GM19351 (cell line): ENCODE measurements around the gene GAB2.
A peak's percentile ranks its signal among the peaks of the same experiment; 100 is the strongest.
"Not testable (repeated sequence)": the region's sequence is repeated elsewhere in the genome, so short reads cannot be mapped to it uniquely, and the experiment has no call there.

Experiments
- ATAC-seq: cut with Tn5 transposase; IDR thresholded peaks from one replicate; pipeline ENCODE4 v1.9.1; 2021; ENCODE audit warnings: mild to moderate bottlenecking, moderate library complexity; ENCODE audit not compliant: unreplicated experiment

GAB2 gene

DNA sequence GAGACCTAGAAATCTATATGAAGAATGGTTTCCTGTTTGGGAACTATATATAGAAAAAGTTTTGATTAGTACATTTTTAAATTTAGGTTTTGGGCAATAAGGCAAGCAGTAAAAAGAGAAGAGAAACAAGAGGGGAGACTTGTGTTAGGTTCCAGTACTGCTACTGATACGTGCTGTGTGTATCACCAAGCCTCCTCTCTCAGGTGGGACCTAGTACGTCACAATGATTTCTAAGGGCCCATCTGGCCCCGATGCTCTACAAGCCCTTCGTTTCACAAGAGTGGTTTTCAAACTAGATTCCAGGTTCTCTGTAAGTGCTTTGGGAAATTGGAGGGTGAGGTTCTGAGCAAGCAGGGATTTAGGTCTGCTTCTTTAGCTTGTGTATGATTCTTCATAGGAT, 189.7 kb downstream of the GAB2 start:
- ATAC-seq = peak; percentile 61

DNA sequence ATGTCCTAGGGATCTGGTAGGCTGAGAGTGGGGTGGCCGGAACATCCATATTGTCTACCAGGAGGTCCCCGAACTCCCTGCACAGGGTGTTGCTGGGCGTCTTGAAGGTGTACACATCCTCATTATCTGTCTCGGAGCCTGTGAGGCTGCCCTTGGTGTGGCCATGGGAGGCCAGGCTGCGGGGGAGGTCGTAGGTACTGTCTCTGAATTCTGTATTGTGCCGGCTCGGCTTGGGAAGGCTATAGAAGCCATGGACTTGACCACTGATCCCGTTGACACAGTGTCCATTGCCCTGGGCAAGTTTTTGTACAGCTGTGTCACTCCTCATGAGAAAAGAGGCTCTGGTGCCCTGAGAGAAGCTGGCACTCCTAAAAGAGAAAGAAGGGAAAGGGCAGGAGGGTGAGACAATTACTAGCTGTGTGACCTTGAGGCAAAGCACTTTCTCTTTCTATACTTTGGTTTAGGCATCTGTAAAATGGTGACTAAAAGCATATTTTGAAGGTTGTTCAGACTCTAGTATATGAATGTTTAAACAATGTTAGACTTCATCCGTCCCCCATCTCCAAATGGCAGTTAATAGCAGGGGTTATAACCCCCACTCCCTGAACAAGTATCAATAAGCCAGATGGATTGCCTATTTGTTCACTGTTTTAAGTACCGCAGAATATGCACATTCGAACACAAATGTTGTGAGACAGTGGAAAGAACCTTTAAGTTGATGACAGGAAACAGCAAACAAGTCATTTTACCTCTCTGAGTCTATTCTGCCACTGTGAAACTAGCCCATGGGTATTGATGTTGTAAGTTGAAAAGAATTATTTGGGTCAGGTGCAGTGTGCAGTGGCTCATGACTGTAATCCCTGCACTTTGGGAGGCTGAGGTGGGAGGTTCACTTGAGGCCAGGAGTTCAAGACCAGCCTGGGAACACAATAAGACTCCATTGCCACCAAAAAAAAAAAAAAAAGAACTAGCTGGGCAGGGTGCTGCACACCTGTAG, 190.6 kb downstream of the GAB2 start:
- no peak for ATAC-seq

DNA sequence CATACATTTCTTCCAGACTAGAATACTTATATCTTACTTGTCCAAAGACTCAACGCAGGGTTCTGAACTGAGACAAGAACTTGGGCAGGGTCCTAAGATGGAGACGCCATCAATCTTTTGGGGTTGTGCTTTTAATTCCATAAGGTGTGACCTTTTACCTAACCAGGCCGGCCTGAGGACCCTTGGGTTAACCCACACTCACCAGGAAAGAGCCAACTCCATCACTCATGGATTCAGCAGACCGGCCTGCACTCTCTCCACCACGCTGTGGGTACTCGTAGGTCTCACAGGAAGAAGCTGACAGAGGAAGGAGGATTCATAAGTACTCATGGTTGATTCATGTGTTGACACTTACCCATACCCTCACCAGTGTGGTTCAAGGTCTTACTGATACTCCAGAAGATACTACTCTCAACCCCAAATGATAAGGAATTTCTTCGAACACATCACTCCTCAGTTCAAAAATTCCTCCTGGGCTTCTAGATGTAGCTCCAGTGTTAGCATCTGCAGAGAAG, 192.7 kb downstream of the GAB2 start:
- ATAC-seq = no peak

DNA sequence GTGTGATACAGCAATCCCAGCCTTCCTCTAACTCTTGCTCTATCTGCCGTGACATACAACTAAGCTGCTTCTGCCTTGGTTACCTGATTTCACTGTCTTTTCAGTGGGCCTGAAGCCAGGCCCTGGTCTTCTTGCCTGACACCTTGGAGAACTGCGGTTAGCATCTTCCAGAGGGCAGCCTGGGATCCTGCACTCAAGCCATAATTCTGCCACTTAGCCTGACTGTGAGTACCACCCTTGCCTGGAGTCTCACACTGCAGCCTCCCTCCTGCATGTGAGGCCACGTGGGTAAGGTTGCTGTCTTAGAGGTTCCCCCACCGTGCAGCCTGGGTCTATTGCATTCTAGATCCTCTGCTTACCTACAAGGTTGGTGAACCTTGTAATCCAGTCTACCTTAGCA, 193.1 kb downstream of the GAB2 start:
- ATAC-seq = no peak

DNA sequence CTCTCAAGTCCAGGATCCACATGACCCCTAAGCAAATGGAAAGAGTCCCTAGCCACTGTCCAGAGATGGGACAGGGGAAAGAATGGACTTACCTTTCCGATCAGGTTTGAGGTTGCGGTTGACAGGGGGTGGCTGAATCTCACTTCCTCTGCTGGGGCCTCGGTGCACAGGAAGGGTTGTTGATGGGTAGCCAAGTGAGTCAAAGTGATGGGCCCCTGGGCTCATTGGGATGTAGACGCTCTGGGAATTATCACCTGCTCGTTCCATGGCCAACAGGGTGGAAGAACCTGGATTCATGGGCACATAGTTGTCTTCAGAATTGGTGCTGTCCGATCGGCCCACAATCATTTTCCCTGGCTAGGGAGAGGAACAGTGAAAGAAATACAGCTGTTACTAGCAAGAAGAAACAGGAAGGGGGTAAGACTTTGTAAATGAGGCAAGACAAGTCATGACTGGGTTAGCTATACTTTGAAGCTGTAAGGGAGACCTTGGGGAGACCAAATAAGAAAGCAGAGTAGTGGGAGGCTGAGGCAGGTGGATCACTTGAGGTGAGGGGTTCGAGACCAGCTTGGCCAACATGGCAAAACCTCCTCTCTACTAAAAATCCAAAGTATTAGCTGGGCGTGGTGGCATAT, 194.2 kb downstream of the GAB2 start:
- peak; percentile 74 for ATAC-seq

DNA sequence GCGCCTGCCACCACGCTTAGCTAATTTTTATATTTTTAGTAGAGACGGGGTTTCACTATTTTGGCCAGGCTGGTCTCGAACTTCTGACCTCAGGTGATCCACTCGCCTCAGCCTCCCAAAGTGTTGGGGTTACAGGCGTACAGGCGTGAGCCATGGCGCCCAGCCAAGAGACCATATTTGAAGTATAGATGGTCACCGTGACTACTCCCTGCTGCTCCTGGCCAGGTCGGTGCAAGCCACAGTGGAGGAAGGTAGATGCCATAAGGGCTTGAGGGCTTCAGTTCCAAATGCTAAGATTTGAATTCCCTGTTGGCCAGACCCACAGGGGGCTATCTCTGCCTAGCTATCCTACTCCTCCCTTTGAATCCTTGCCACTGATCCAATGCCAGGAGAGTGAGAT, 194.9 kb downstream of the GAB2 start:
- not testable (repeated sequence) for ATAC-seq

DNA sequence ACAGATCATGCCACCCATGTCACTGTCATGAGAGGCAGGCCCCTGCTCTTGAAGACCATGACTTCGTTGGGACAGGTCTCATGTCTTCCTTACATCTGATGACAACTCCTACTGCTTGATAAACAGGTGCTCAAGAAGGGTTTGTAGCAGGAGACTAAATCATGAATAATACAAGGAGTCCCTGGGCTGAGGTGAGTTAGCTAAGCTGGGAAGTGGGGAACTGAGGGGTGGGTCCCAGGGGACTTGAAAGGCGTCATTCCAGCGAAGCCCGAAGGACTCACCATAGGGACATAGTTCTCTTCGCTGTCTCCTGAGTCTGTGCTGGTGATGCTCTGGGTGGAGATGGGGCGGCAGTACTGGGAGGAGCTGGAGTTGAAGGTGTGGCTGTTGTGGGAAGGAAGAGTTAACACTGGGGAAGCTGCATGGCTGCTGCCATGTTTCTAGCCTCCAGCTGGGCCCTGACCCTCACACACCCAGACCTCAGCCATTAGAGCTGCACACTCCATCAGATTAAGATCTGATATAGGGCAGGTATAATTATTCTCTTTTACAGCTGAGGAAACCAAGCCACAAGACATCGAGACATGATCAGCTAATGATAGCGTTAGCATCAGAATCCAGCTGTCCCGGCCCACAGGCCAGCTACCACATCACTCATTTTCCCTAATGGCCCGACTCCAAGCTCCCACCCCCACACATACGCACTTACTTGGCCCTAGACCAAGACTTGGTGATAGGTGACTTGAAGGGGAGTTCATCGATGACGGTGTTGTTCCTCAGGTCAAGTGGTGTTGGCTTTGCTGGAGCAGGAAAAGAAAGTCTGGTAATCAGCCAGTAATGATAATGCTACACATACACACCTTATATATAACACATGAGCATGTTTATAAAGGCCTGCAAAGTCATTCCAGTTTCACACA, 196.0 kb downstream of the GAB2 start:
- no peak for ATAC-seq

DNA sequence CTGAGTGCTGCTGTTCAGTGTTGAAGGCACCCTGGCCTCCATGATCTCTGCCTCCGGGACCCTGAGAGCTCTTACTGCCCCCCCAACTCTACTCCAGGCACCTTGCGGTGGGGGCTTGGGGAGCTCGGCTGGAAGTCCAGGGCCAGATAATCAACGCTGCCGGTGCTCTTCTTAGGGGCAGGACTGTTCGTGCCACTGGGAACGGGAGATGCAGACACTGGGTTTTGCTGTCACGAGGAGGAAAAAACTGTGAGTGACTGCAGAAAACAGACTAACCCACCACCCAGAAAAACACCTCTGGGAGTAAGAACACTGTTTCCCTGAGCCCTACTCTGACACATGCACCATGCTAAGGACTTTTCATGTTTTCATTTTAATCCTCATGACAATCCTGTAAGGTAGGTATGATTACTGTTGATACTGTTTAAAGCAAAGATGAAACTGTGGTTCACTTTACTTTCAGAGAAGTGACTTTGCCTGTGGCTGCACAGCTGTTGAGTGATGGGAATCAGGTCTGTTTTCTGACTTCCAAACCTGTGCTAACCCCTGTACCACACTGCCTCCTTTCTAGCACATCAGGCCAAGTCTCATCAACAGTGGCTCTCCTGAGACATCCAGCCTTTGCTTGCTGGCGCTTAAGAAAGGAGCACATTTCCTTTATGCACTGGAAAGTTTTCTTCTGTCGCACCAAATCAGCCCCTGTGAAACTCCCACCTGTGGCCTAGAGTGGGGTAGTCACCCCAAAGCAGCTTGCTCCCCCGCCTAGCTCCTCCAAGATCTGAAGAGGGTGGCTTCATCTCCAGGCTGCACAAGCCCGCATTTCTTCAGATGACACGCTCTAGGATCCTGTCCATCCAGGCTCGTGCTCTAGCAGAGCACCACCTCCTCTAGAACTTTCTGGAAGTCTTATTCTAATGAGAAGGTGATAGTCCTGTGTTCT, 197.1 kb downstream of the GAB2 start:
- no peak for ATAC-seq

DNA sequence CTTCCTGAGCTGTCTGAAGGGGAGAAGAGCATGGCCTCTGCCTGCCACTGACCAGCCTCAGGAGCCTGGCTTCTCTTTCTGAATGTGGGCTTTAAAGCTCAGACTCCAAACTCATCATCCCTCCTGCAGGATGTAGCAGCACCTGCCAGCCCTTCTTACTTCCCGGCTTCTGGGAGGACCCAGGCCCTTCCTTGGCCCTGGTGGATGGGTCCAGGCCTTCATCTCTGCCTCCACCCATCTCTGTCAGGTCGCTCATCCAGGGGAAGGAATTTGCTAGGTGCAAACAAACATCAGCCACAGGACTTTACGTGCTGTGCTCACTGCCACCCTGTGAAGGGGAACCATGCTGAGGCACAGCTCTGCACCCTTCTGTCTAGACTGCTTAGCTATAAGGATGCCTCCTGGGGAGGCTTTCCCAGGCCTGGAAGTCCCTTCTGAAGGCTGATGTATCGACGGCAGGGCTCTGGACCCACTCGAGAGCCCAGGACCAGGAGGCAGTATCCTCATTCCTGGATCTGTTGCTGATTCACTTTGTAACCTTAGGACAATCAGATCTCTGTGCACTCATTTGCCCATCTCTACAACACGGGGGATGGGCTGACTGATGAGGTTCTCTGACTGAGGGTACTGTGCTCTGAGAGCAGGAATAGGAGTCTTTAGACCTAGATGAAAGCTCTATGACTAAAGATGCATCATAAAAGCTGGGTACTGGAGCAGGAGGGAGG, 198.0 kb downstream of the GAB2 start:
- no peak for ATAC-seq

DNA sequence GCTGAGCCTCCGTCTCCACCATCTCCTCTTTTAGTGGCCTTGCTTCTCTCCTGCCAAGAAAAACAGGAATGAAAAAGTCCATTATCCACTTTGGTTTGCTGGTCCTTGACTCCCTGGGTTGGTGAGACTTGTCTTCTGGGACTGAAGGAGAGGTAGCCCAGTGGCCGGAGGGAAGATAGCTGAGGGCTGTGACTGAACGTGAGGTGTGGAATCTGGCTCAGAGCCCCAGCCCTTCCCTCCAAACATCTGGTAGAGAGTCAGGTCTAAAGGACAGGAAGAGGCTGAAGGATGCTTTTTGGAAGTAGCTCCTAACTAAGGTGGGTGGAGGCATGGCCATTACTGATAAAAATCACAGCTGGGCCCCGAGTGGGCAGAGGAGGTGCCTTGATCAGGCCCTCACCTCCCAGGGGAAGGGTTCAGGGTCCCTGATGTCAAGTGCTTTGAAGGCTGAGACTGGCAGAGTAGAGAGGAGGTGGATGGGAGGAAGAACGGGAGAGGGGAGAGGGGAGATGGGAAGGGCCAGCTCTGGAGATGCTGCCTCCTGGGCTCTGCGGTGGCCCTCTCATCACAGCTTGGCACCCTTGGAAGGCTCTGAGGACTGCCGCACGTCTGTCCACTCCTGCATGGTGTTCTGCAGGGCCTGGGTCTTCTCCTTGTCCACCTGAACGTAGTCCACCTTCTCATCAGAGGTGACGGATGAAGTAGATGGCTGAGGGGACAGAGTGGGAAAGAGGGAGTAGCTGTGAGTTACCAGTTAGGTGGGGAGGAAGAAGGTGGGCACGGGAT, 198.7 kb downstream of the GAB2 start:
- ATAC-seq = no peak

DNA sequence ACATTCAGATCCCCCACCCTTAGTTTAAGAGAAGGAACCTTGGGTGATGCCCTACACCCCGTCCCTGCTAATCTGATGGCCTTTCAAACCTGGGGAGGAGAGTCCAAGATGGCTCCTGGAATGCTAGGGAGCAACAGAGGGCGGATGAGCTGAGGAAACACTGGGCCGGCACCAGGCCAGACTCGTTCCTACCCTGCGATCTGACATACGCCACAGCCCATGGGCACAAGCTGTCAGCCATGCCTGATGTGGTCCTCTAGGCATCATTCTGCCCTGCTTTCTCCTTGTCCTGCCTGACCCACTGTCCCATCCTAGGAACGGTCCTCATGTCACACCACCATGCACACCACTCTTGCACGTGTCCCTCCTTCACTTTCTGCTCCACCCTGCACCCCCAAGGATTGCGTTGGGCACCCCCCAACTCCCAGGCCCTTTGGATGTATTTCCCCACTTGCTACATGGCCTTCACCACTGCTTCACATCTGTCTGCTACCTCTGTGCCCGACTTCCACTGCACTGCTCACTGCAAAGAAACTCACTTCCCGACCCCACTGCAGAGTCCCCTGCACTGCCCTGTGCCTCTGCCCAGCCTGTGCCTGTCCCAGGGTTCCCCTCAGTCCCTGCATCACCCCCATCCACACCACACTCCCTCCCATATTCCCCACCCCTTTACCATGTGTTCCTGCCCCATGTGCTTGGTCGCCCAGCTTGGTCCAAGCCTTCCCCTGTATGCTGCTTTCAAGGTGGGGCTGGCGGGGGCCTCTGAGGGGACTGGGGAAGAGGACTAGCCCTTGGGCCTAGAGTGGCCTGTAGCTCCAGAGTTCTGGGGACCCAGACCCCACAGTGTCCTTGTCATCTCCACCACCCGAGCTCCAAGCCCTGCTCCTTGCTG, 199.7 kb downstream of the GAB2 start:
- ATAC-seq = no peak

DNA sequence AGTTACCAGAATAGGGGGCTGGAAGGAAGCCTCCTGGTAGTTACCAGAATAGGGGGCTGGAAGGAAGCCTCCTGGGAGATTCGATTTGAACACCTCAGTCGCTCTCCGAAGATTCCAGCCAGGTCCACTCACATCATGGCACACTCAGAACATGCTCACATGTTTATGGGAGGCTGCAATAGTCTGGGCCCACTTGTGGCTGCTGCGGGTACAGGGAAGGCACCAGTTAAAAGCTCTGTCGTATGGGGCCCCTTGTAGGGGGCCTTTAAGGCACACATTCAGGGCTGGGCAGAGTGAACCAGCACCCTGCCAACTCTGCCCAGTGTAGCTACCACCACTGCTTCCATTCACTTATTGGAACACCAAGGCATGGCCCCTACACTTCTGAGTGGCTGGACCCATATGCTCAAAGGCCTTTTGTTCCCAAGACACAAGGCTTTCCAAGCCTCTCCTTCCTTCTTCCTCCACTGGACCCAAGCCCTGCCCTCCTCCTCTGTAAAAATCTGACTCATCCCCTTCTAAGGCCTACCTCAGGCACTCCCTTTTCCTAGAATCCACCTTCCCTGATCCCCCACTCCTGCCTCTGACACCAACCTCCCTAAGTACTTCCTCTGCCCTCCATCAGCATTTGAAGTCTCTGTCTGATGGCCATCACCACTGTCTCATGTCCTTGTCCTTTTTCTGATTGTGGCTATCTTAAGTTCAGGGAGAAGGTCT, 200.9 kb downstream of the GAB2 start:
- ATAC-seq = no peak

DNA sequence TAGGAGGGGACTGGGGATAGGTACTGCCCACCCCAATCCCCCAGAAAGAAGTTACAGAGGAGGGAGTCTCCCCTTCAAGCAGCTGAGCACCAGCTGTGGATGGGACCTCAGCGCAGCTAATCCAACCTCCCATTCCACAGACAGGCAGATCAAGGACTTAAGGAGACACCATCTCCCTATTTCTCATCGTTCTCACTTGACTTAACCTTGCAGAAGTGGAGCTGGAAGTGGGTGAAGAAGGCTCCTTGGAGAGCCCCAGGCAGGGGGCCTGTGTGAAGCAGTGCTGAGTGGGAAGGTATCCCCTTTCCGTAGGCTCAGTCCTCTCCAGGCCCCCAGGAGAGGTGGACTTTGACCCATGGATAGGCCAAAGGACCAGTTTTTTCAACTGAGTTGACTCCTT, 201.6 kb downstream of the GAB2 start:
- ATAC-seq = no peak

DNA sequence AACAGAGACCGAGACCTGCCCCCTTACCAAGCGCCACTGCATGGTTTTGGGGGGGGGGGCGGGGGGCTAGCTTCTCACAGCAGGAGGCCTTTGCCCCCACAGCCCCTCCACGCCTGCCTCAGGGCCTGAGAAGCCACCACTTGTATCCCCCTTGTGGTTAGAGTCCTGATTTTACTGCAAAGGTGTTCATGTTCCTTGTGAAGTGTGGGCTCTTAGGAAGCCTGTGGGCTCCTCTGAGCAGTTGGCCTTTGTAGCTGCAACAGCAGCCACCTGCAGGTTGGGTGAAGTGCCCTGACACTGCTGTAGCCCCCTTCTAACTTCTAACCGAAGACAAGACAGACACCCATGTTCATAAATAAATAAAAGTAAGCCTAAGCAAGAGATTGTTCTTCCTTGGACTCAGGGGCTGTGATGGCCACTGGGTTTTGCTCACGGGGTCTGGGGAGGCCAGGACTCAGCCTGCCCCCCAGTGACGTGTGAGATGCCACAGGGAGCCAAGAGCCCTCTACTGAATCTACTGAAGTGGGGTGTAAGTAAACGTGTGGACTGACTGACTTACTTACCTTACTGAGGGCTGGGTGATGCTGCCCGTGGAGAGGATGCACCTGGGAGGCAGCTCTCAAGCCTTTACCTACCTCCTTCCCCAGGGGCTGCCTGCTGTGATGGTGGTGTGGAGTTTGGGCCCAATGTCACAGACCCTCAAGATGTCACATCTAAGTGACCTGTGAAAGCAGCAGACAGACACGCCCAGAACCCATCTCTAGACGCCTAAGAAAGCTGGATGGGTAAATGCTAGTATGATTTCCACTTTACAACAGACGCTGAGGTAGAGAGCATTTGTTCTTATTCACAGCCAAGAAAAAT, 203.1 kb downstream of the GAB2 start:
- no peak for ATAC-seq

DNA sequence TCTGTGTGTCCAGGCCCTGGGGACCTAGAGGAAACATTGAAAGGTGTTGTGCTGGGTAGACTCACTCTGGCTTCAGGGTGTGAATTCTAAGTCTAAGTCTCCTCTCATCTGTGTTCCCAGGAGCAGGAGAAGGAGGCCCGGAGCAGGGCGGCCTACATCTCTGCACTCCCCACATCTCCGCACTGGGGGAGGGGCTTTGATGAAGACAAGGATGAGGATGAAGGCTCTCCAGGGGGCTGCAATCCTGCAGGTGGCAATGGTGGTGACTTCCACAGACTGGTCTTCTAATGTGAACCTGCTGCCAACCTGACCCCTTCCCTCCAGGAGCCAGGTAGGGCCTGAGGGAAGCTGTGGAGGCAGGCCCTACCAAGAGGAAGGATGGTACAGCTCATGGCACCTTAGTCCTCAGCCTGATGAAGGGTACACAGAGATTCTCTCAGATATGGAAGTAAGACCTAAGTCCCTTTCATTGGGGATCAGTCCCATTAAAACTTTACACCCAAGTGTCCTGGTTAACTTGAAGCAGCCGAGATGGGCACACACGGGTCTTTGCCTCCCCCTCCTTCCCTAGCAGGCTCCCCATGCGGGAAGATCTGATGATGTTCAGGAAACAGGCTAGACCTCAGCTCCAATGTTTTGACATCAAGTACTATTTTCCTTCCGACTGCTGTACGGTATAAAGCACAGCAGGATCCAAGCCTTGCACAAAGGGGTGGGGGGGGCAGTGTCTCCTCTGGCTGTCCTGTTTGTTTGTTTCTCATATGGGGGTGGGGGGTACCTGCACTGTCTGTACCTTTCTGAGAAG, 203.9 kb downstream of the GAB2 start:
- ATAC-seq = no peak
